ENCODE results near the gene FGF18.
A peak's percentile ranks its signal among the peaks of the same experiment; 100 is the strongest.
"Not testable (repeated sequence)": the region's sequence is repeated elsewhere in the genome, so short reads cannot be mapped to it uniquely, and the experiment has no call there.

Gene FGF18

DNA sequence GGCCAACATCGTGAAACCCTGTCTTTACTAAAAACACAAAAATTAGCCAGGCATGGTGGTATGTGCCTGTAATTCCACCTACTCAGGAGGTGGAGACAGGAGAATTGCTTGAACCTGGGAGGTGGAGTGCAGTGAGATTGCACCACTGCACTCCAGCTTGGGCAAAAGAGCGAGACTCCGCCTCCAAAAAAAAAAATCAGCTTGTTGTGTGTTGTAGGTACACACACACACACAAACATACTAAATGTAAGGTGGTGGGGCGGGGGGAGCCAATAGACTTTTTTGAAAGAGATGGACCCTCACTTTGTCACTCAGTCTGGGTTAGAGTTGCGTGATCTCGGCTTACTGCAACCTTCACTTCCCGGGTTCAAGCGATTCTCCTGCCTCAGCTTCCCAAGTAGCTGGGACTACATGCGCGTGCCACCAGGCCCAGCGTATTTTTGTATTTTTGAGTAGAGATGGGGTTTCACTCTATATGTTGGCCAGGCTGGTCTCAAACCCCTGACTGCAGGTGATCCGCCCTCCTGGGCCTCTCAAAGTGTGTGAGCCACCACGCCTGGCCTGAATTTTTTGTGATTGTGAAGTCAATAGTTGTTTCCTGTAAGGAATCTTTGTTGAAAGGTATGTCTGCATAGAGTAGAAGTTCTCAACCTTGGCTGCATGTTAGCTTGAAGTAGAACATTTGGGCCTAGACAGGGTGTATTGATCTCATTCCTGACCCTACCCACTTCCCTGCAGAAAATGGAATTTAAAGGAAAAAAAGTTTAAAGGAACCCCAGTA lies 18.1 kb upstream of the FGF18 start:
- no peak for DNase-seq

DNA sequence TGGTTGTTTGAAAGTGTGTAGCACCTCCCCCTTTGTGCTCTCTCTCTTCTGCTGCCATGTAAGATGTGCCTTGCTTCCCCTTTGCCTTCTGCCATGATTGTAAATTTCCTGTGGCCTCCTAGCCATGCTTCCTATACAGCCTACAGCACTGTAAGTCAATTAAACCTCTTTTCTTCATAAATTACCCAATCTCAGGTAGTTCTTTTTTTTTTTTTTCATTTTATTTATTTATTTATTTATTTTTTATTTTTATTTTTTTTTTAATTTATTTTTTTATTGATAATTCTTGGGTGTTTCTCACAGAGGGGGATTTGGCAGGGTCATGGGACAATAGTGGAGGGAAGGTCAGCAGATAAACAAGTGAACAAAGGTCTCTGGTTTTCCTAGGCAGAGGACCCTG lies 16.7 kb upstream of the FGF18 start:
- not testable (repeated sequence) for DNase-seq

DNA sequence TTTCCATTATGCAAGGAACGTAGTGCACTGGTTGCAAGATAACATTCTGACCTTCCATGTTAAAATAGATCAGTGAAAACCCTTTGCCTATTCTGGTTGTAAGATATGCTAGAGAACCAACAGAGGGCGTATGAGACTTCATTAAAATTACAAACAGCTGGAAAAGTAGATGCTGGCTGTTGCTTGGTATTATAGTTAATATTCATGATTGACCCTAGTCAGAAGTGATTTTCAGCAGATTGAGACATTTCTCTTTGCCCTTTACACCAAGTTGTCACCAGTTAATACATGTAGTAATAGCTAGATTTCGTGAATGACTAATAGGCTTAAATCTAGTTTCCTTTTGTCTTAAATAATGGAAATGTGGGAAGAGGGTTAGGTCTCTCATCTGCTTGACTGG lies 13.8 kb upstream of the FGF18 start:
- no peak for DNase-seq

DNA sequence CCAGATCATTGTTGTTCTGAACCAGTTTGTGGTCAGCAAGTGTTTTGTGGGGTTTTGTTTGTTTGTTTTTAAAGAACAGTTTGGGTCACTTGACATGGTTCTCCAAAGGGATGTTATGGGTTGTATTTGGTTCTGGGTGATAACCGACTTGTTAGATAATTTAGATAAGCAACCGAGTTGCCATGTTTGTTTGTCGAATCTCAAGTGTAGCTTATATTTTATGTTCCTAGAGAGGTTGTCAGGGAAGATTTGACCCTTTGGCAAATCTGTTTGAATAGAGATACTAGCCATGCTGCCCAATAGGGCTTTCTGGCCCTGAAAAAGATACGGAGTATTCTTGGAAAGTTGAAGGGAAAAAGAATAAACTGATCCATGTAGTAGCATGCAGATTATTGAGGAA lies 12.2 kb upstream of the FGF18 start:
- DNase-seq = no peak

DNA sequence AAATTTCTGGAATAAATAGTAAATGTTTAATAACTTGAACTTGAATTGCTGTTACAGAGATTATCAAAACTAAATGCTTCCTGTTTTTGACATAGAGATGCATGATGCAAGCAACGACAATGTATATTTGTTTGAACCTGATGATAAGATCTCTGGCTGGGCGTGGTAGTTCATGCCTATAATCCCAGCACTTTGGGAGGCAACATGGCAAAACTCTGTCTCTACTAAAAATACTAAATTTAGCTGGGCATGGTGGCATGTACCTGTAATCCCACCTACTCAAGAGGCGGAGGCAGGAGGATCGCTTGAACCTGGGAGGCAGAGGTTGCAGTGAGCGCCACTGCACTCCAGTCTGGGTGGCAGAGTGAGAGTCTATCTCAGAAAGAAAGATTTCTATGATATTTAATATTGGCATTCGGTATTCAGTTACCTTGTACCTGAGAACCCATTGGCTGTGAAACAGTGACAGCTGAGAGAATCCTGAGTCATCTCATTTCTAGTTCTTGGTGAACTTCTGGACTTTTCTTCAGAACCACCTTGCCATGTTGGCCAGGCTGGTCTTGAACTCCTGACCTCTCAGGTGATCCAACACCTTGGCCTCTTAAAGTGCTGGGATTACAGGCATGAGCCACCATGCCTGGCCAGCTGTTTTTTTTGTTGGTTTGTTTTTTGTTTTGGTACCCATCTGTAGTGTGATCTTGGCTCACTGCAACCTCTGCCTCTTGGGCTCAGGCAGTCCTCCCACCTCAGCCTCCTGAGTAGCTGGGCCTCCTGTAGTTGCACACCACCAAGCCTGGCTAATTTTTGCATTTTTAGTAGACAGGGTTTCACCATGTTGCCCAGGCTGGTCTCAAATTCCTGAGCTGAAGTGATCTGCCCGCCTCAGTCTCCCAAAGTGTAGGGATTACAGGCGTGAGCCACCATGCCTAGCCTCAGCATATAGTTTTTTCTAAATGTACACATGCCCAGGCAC lies 10.0 kb upstream of the FGF18 start:
- no peak for DNase-seq

DNA sequence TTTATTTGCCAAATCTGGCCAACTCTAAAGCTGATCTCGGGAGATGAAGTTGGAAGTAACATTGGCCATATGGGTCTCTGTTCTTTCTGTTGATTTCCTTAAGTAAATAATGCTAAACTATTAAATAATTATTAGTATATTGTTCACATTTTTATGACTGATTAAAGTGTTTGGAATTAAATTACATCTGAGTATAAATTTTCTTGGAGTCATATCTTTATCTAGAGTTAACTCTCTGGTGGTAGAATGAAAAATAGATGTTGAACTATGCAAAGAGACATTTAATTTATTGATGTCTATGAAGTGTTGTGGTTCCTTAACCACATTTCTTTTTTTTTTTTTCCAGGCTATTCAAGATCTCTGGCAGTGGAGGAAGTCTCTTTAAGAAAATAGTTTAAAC lies 9.3 kb upstream of the FGF18 start:
- no peak for DNase-seq

DNA sequence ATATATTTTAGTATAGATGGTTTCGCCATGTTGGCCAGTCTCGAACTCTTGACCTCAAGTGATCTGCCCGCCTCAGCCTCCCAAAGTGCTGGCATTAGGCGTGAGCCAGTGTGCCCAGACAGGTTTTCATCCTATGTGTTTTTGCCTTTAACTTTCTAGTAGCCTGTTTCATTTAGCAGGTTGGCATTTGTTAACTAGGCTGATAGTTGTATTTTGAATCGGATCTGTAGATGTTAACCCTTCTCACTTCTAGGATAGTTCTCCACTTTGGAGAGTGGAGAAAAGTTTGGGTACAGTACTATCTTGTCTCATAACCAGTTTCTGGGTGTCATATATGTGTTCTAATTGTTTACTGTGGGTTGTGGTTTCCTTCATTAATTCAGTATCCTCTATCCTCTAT lies 7.3 kb upstream of the FGF18 start:
- no peak for DNase-seq

DNA sequence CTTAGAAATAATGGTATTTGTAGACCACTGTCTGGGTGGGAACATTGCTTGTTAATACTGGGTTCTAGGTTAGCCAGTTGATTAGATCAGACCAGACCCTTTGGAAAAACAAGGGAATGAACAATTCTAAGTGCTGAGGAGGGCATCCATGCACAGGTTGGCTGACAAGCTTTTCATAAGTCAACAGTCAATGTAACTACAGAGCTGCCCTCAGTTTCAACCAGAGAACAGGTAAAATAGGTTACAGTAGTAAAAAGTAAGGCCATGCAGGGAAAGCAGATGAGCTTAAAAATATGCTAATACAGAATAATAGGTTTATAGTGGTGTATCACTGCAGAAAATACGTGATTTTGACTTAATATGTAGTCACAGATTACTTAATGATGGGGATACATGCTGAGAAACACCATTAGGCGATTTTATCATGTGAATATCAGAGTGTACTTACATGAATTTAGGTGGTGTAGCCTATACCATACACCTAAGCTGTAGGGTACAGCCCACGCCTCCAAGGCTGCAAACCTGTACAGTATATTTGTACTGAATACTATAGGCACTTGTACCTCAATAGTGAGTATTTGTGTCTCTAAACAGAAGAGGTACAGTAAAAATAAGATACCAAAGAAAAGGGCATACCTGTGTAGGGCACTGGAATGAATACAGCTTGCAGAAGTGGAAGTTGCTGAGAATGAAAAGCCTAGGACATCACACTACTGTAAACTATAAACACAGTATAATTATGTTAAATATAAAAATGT lies 6.1 kb upstream of the FGF18 start:
- DNase-seq = no peak

DNA sequence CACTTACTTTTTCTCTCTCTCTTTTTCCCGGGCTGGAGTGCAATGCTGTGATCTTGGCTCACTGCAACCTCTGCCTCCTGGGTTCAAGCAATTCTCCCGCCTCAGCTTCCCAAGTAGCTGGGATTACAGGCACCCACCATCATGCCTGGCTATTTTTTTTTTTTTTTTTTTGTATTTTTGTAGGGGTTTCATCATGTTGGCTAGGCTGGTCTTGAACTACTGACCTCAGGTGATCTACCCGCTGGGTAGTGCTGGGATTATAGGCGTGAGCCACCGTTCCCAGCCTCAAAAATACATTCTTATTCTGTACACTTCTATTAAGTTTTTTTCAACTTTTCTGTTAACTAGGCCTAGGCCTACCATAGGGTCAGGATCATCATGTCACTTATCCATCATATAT lies 5.5 kb upstream of the FGF18 start:
- not testable (repeated sequence) for DNase-seq

DNA sequence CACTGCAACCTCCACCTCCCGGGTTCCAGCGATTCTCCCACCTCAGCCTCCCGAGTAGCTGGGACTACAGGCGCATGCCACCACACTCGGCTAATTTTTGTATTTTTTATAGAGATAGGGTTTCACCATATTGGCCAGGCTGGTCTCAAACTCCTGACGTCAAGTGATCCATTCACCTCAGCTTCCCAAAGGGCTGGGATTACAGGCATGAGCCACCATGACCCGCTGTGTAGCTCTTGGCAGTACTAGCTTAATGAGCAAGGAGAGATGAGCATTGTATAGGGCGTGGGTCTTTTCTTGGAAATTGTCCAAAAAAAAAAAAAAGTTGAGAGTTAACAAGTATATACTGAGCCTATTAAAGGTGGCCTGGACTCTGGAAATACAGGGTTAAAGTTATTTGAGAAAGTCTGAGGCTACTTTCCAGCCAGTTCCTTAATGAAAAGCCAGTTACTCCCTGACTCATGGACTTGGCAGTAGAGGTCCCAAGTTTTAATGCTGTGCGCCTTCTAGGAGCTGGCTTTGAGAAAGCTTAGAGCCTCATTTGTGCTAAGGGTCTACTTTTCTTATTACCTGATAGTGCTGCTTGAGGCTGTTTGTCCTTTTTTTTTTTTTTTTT lies 4.2 kb upstream of the FGF18 start:
- no peak for DNase-seq

DNA sequence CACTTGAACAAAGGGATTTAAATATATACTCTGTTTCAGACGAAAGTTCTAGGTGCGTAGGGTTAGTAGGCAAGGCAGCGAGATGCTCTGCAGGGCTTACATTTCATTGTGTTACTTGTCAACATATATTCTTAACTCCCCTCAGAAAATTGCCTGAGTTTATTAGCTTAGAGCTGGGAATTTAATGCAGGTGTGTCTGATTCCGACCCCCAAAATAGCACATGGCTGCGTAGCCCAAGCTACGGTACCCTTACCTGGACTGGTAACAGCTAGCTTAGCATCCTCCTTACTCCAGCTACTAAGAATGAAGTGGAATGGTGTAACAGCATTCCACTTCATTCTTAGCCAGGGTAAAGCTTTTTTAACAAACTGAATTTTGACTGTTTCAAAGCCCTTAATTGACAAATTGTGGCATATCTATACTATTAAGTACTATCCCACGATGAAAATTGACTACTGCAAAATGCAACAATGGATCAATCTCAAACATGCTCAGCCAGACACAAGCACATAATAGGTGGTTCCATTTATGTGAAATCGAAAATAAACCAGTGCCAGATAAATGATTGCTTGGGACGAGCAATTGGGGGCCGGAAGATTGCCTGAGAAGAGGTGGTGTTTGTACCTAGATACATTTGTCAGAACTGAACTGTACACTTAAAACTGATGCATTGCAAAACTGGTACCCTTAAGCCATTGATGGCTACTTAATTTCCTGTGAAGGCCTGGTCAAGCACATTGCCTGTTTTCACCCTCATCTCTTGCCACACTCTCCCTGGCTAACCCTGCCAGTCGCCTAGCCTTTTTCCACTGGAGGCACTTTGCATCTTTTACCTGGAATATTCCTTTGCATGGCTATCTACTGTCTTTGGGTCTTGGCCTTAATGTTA lies 3.0 kb upstream of the FGF18 start:
- DNase-seq = no peak

DNA sequence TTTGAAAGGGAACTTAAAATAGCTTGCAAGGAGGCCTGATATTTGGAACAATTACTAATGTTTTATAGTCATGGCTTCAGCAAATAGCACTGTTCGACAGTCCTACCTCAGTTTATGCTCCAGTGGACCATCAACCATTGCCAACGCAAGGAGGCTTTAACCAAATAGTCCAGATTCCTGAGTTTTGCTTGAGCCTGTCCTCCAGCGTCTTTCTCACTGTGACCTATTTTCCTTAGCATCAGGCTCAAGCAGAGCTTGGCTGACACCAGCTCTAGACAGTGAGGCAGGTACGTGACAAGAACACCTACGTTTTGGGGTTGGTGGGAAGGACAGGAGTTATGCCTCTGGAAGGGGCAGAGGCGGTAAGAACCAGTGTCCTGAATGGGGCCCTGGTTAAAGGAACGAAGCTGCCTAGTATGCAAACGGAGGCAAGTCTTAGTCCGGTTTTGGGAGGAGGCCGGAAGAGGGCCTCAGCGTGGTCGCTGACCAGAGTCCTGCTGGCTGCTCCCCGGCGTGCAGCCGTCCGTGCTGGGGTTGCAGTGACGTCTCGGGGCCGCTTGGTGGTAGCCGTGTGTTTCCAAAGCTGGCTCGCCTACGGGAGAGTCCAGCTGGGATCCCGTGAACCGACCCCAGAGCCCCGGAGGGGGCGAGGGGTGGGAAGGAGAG lies 998 bp upstream of the FGF18 start:
- peak; percentile 50 for DNase-seq

DNA sequence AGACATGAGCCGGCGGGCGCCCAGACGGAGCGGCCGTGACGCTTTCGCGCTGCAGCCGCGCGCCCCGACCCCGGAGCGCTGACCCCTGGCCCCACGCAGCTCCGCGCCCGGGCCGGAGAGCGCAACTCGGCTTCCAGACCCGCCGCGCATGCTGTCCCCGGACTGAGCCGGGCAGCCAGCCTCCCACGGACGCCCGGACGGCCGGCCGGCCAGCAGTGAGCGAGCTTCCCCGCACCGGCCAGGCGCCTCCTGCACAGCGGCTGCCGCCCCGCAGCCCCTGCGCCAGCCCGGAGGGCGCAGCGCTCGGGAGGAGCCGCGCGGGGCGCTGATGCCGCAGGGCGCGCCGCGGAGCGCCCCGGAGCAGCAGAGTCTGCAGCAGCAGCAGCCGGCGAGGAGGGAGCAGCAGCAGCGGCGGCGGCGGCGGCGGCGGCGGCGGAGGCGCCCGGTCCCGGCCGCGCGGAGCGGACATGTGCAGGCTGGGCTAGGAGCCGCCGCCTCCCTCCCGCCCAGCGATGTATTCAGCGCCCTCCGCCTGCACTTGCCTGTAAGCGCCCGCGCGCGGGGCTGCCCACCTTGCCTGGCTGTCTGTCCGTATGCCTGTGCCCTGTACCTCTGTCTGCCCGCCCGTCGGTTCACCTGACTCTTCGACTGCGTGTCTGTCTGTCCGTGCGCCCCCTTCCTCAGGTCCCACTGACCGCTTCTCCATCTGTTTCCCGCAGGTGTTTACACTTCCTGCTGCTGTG lies 412 bp downstream of the FGF18 start:
- DNase-seq = no peak

DNA sequence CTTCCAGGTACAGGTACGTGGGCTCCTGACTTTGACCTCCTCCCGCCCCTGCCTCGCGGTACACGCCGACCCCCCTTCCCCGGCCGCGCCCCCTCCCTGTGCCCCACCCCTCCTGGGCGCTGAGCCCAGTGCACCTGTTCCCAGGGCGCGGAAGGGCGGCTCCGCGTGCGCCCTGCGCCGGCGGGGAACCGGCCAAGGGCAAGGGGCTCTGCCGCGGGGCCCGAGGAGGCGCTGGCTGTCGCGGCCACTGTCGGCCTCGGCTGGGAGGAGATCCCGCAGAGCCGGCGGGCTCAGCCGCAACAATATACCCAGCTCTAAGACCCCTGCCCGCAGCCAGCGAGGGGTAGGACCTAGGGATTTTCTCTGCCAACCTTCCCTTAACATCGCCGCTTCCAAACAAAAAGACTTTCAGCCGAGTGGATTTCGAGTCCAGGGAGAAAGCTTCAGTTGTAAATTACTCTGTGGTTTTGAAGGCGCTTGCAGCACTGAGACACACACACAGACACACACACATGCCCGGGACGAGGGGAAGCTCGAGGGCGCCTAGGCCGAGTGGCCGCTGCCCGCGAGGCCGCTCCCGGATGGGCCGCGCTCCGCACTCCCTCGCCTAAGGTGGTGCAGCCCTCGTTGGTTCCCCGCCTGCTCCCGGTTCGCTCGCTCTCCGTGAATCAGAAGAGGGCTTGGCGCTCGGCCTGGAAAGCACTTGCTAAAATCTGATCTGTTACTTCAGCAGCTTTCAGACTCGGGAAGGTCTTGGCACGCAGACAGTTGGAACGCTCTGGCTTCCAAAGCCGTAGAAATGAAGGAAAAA lies 1.2 kb downstream of the FGF18 start:
- DNase-seq = no peak

DNA sequence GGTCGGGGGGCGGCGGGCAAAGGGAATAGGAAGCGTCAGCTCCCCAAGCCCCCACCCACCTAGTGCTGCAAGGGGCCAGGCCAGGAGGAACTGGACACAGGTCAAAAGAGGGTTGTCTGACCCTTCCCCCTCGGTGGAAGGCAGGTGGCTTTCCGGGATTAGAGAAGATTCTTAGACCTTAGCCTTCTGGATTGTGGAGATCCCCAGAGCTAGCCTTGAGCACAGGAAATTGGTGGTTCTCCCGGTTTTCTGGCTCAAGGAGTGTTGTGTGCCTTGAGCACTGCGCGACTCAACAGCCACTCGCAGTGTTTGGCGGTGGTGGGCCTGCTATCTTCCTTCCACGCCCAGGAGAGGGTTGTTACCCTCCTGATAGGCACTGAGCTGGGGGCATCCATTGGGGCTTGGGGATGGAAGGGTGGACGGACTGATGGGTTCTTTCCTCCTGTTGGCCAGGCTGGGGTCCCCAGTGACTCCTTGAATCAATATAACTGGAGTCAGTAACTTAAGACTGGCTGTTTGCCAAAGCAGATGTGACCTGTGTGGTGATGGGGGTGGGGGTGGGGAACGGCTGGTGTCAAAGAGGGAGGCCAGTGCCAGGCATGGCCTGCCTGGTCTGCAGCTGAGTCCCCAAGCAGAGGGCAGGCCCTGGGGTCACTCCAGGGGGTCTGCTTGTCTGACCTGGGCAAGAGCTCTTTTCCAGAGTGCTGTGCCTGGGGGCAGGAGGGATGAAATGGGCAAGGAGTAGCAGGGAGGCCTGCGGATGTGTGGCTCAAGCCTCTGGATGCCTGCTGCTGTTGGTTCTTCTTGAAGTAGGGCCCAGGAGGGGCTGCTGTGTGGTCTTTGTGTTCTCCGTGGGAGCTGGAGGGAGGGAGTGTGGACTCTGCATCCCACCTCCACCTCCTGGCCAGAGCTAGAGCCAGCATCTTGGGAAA lies 2.1 kb downstream of the FGF18 start:
- DNase-seq = no peak

DNA sequence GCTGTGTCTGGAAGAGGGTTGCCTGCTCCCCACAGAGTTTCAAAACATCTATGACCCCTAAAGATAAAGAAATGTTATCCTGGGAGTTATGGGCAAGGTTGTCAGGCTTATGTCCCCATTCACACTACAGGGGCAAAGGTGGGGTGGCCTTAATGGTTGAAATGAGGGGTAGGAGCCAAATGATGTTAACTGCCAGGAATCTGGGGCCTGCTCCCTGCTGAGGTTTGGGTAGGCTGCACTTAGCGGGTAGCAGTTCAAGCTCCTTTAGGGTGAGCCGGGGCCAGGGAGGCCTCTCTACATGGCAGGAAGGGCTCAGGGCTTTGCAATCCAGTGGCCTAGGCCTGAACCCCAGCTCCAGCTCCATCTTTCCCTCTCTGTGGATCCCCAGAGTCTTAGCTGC lies 3.0 kb downstream of the FGF18 start:
- DNase-seq = no peak

DNA sequence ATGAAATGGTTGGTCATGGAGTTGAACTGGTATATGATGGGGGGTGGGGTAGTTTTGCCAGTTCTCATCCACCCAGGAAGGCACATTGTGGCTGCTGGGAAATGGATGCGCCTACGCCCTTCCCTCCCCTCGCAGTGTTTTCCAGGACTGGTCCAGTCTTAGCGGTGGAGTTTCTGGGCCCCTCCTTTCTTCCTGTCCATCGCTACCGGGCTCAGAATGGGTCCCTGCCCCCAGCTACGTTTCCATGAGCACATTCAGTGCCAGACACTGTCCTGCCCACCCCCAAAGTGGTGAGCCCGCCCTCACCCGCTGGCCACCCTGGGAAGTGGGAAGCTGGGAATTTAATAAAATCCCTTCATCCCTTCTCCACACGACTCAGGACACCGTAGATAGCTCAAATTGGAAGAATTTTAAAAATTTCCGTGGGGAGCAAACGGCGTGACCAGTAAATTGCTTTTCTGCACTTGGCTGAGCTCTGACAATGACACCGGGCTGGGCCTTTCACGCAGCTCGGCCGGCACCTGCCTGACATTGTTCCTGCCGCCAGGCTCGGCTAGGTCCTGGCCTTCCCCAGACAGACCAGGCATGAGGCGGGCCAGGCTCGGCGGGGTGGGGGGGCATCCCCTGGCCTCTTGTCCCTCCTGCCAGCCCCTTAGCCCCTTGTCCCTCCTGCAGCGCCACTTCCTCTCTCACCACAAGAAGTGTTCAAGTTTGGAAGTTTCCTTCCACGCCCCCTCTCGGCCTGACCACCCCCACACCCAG lies 3.6 kb downstream of the FGF18 start:
- no peak for DNase-seq

DNA sequence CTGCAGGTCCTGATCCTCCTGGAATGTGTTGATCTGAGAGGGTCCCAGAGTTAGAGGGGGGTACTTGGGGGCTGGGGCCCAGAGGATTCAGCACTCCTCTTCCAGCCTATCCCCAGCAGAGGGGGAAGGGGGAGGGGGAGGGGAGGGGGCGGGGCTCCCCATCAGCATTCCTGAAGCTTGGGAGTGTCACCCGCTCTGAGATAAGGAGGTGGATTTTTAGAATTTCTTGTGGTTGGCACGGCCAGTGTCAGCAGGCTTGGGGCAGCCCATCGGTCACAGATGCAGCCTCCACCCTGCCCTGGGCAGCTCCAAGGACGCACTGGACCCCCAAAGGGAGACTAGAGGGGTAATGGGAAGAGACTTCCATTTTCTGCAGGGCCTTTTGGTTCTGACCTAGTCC lies 5.3 kb downstream of the FGF18 start:
- no peak for DNase-seq

Measured in activated CD8-positive, alpha-beta memory T cell treated with anti-CD3 and anti-CD28 coated beads, Interleukin-2, amount 50 U/mL, for 4 hours (primary cell).